ENCODE measurements around the gene STK38L.

DNA sequence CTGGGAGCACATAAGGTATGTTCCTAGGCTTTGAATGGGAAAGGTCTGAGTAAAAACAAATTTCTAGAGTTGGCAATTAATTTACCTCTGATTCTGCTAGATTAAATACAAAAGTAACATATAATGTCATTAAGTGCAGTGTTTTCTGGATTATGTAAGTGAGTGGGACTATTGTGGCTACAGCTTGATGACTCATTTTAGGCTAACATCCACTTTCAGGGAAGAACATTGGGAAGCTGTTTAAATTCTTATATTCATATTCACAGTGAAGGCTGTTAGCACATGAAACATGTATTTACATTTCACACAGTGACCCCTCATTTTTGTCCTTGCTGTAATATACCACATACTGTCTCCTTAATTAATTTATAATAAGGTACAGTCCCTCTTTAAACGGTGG is 75.3 kb downstream of the STK38L start:
- no peak for TF ChIP-seq POLR2A (IDR thresholded peaks at IDR 0.05)
- TF ChIP-seq, protein P1, sequence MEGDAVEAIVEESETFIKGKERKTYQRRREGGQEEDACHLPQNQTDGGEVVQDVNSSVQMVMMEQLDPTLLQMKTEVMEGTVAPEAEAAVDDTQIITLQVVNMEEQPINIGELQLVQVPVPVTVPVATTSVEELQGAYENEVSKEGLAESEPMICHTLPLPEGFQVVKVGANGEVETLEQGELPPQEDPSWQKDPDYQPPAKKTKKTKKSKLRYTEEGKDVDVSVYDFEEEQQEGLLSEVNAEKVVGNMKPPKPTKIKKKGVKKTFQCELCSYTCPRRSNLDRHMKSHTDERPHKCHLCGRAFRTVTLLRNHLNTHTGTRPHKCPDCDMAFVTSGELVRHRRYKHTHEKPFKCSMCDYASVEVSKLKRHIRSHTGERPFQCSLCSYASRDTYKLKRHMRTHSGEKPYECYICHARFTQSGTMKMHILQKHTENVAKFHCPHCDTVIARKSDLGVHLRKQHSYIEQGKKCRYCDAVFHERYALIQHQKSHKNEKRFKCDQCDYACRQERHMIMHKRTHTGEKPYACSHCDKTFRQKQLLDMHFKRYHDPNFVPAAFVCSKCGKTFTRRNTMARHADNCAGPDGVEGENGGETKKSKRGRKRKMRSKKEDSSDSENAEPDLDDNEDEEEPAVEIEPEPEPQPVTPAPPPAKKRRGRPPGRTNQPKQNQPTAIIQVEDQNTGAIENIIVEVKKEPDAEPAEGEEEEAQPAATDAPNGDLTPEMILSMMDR (IDR thresholded peaks at IDR 0.05), result no peak
